Esophagus squamous epithelium (tissue), 4 donors: Measurements from ENCODE around the gene AUTS2.

Source experiments
- POLR2A ChIP-seq, 4 donors: fragments of 450-650 bp; IDR thresholded peaks; one replicate each; pipeline ENCODE4 v1.6.1; 2017; ENCODE audit warnings: antibody characterized with exemption in 4 of 4, mild to moderate bottlenecking in 4 of 4, moderate library complexity in 3 of 4
- TF ChIP-seq, protein P1 (sequence below), 6 experiments: fragments of 450-650 bp in 4 of 6; fragments of 200-600 bp in 2 of 6; sonication (generic) in 2 of 6; IDR thresholded peaks; one replicate each; pipeline ENCODE4 v1.5.1; 2016 to 2019; ENCODE audit warnings: antibody characterized with exemption in 6 of 6, mild to moderate bottlenecking in 4 of 6, moderate library complexity in 4 of 6

- TF ChIP-seq, protein P1, sequence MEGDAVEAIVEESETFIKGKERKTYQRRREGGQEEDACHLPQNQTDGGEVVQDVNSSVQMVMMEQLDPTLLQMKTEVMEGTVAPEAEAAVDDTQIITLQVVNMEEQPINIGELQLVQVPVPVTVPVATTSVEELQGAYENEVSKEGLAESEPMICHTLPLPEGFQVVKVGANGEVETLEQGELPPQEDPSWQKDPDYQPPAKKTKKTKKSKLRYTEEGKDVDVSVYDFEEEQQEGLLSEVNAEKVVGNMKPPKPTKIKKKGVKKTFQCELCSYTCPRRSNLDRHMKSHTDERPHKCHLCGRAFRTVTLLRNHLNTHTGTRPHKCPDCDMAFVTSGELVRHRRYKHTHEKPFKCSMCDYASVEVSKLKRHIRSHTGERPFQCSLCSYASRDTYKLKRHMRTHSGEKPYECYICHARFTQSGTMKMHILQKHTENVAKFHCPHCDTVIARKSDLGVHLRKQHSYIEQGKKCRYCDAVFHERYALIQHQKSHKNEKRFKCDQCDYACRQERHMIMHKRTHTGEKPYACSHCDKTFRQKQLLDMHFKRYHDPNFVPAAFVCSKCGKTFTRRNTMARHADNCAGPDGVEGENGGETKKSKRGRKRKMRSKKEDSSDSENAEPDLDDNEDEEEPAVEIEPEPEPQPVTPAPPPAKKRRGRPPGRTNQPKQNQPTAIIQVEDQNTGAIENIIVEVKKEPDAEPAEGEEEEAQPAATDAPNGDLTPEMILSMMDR (IDR thresholded peaks at IDR 0.05): no peak
- TF ChIP-seq POLR2A (IDR thresholded peaks at IDR 0.05): no peak
Measured at GRCh38 chr7:70420381-70420662, 822.0 kb downstream of the AUTS2 start.
